Osteoblast (primary cell): ENCODE results near the gene ZCWPW2. TPM values are rescaled to one million over a fixed set of nuclear protein-coding genes. Genes with fewer than 3 reads are reported as not detected.

ENCODE experiments used
- DNase-seq: peaks from one replicate; pipeline ENCODE4 v3.0.0; 2011; ENCODE audit warnings: low spot score, mixed read lengths; ENCODE audit not compliant: insufficient read length; ENCODE audit errors: missing footprints
- H2AFZ ChIP-seq: 2 replicates; pipeline ENCODE4 v1.6.0; 2011; ENCODE audit warnings: mild to moderate bottlenecking, low read length
- H3K27ac ChIP-seq: 2 replicates; pipeline ENCODE4 v1.5.1; 2011; ENCODE audit warnings: mild to moderate bottlenecking, low read depth, low read length, moderate library complexity
- H3K27me3 ChIP-seq: 2 replicates; pipeline ENCODE4 v1.6.0; 2012; ENCODE audit warnings: mild to moderate bottlenecking, control low read depth, inconsistent platforms, low read length, moderate library complexity; ENCODE audit not compliant: insufficient read depth
- H3K36me3 ChIP-seq: 2 replicates; pipeline ENCODE4 v1.5.1; 2011; ENCODE audit warnings: mild to moderate bottlenecking, low read length, control low read depth, moderate library complexity; ENCODE audit not compliant: insufficient read depth
- H3K4me1 ChIP-seq: 2 replicates; pipeline ENCODE4 v1.5.1; 2011; ENCODE audit warnings: mild to moderate bottlenecking, low read length, control low read depth, moderate library complexity; ENCODE audit not compliant: insufficient read depth
- H3K4me2 ChIP-seq: 2 replicates; pipeline ENCODE4 v1.6.0; 2011; ENCODE audit warnings: mild to moderate bottlenecking, low read length; ENCODE audit not compliant: insufficient read depth
- H3K4me3 ChIP-seq: fragments of 200-600 bp; sonication (generic); 3 replicates; pipeline ENCODE4 v1.5.1; 2012; ENCODE audit warnings: mild to moderate bottlenecking, low read length, inconsistent platforms; ENCODE audit not compliant: insufficient read depth
- H3K79me2 ChIP-seq: 2 replicates; pipeline ENCODE4 v1.6.0; 2012; ENCODE audit warnings: mild to moderate bottlenecking, low read length, control low read depth, inconsistent platforms; ENCODE audit not compliant: insufficient read depth
- H3K9me3 ChIP-seq: 2 replicates; pipeline ENCODE4 v1.5.1; 2011; ENCODE audit warnings: low read depth, low read length, control low read depth
- H4K20me1 ChIP-seq: 2 replicates; pipeline ENCODE4 v1.6.0; 2012; ENCODE audit warnings: mild to moderate bottlenecking, low read length, control low read depth; ENCODE audit not compliant: insufficient read depth
- total RNA-seq: library from RNA; depleted of rRNA; stranded (reverse); fragments of >200 nt; gene quantifications from 2 replicates; pipeline ENCODE4 v1.2.3, GENCODE V29; 2012
- TF ChIP-seq, protein P1 (sequence below): IDR thresholded peaks from 2 replicates; pipeline ENCODE4 v1.5.1; 2011; ENCODE audit warnings: mild to moderate bottlenecking, low read depth, low read length, moderate library complexity; ENCODE audit errors: extremely low read depth

The ZCWPW2 gene, protein sequence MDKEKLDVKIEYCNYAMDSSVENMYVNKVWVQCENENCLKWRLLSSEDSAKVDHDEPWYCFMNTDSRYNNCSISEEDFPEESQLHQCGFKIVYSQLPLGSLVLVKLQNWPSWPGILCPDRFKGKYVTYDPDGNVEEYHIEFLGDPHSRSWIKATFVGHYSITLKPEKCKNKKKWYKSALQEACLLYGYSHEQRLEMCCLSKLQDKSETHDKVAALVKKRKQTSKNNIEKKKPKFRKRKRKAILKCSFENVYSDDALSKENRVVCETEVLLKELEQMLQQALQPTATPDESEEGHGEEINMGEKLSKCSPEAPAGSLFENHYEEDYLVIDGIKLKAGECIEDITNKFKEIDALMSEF
- 0.36 and 0.88 TPM in 2 replicates for total RNA-seq

DNA sequence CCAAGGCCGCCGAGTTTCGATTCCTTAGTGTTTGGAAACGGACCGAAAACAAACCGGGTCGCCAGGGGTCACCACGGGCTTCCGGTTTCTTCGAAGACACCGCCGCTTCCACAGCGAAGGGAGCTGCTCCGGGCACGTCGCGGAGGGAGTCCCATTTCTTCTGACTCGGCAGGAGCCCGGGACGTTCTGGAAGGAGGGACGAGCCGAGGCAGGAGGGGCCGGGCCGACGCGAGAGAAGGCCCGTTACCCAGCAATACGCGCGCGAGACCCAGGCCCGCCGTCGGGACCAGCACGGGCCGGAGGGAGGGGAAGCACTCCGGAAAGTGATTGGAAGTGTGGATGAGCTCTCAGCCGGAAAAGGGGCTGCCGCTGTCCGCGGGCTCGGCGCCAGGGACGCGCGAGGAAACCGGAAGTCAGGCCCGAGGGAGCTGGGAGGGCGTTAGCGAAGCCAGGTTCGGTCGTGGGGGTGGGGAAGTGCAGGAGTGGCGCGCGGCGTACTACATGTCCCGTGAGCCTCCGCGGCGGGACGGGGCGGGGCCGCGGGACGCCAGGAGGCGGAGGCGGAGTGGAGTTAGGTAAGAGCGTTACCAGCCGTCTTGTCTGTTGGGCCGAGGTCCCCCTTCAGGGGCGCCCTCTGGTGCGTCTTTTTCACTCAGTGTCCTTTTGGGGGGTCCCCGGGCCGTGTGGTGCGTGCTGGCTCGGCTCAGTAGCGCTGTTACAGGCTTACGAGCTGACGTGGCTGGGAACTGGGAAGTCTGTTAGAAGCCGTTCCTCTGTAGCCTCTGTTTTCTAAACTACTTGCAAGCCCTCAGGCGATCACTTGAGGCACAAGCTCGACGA lies at the start of gene ZCWPW2, which contains the start of gene AZI2:
ZCWPW2 (plus strand) TSS at position 93 of the 840 bp plus-strand sequence. CDS start 64,348 bp downstream, outside the sequence.
AZI2 (minus strand) TSS at position 196 of the 840 bp plus-strand sequence. CDS start 8,207 bp downstream, outside the sequence.
- H3K9me3 ChIP-seq, result no peaks in the 10 kb centered on the region
- peaks cover 66% of the 10 kb centered on the region for H3K79me2 ChIP-seq
- H3K27ac ChIP-seq, result peak within 1 kb of the TSS; percentile 98

DNA sequence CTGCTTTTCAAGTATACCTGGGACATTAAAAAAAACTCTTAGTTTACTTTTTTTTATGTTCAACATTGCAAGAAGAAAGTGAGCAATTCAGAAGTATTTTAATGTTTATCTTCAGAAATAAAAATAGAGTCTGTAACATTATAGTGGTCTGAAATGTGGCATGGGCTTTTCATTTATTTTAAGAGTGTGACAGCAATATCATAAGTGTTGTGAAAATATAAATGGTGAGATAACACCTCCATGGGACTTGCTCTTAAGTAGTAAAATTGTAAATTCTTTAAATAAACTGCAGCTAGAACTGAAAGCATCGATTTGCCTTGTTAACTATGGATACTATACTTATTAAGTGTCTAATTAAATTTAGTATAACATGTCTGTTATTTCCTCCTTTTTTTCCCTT lies 48.8 kb upstream of the ZCWPW2 start:
- H3K4me2 ChIP-seq, result no peak overlapping the region
- TF ChIP-seq, protein P1, sequence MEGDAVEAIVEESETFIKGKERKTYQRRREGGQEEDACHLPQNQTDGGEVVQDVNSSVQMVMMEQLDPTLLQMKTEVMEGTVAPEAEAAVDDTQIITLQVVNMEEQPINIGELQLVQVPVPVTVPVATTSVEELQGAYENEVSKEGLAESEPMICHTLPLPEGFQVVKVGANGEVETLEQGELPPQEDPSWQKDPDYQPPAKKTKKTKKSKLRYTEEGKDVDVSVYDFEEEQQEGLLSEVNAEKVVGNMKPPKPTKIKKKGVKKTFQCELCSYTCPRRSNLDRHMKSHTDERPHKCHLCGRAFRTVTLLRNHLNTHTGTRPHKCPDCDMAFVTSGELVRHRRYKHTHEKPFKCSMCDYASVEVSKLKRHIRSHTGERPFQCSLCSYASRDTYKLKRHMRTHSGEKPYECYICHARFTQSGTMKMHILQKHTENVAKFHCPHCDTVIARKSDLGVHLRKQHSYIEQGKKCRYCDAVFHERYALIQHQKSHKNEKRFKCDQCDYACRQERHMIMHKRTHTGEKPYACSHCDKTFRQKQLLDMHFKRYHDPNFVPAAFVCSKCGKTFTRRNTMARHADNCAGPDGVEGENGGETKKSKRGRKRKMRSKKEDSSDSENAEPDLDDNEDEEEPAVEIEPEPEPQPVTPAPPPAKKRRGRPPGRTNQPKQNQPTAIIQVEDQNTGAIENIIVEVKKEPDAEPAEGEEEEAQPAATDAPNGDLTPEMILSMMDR, result no peak
- no peaks in the 10 kb centered on the region for H3K27me3 ChIP-seq
- no peak overlapping the region for H3K27ac ChIP-seq
- no peak overlapping the region for H3K4me3 ChIP-seq
- no peaks in the 10 kb centered on the region for H3K9me3 ChIP-seq
- H3K79me2 ChIP-seq, result no peaks in the 10 kb centered on the region
- H2AFZ ChIP-seq, result no peak overlapping the region
- peaks cover 4% of the 10 kb centered on the region for H3K4me1 ChIP-seq
- no peaks in the 10 kb centered on the region for H4K20me1 ChIP-seq
- DNase-seq, result peak; percentile 3
- H3K36me3 ChIP-seq, result no peaks in the 10 kb centered on the region

More for the DNA sequence above, at the start of gene ZCWPW2, which contains the start of gene AZI2:
- peak; percentile 95 for DNase-seq
- H3K27me3 ChIP-seq, result no peaks in the 10 kb centered on the region
- H3K36me3 ChIP-seq, result no peaks in the 10 kb centered on the region
- peaks cover 24% of the 10 kb centered on the region for H3K4me1 ChIP-seq
- TF ChIP-seq, protein P1, result no peak
- peak within 1 kb of the TSS; percentile 86 for H3K4me3 ChIP-seq
- peak within 1 kb of the TSS; percentile 95 for H2AFZ ChIP-seq
- no peaks in the 10 kb centered on the region for H4K20me1 ChIP-seq
- H3K4me2 ChIP-seq, result peak within 1 kb of the TSS; percentile 99

DNA sequence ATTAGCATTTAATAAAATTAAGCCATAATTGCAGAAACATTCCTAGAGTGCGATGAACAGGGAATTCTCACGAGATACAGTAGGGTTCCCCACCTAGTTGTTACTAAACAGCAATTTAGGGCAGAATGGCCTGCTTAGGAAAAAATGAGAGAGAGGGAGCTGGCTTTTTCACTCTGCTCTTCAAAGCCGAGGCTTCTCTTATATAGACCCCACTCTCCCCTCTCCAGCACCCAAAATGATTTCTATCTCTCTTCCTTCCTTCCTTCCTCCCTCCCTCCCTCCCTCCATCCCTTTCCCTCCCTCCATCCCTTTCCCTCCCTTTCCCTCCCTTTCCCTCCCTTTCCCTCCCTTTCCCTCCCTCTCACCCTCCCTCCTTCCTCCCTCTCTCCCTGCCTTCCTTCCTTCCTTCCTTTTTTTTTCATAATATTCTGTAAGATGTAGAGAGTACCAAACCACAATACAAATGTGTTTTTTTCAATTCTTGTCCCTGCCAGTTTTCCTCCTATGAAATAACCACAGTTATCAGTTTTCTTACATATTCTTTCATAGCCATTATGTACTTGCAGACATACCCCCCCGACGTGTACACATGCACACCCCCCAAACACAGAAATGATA lies 48.1 kb upstream of the ZCWPW2 start:
- Histone ChIP-seq H3K4me2 (no peak overlapping the region), H3K27ac (no peak overlapping the region), H3K36me3 (no peaks in the 10 kb centered on the region), H2AFZ (no peak overlapping the region), H3K4me3 (no peak overlapping the region), H3K9me3 (no peaks in the 10 kb centered on the region), H3K27me3 (no peaks in the 10 kb centered on the region), H3K4me1 (no peaks in the 10 kb centered on the region), H4K20me1 (no peaks in the 10 kb centered on the region), H3K79me2 (no peaks in the 10 kb centered on the region)
- no peak for DNase-seq
- TF ChIP-seq, protein P1, result no peak
